ENCODE data around the gene TMEM217.
"Not testable (repeated sequence)": the region's sequence is repeated elsewhere in the genome, so short reads cannot be mapped to it uniquely, and the experiment has no call there.

The TMEM217 gene

GRCh38 chr6:37222125-37222967, 35.6 kb downstream of the TMEM217 start:
- FAIRE-seq, result peak; percentile 67
- peak; percentile 64 for DNase-seq (ENCODE audit: extremely low spot score, insufficient read length, low read depth)

GRCh38 chr6:37221585-37222124, 36.3 kb downstream of the TMEM217 start:
- no peak for DNase-seq (ENCODE audit: extremely low spot score, insufficient read length, low read depth)
- FAIRE-seq, result peak; percentile 48

- no peak for FAIRE-seq
- no peak for DNase-seq (ENCODE audit: extremely low spot score, insufficient read length, low read depth)
These were observed 39.4 kb downstream of the TMEM217 start for GRCh38 chr6:37218511-37218910.

- FAIRE-seq, result no peak
- no peak for DNase-seq (ENCODE audit: extremely low spot score, insufficient read length, low read depth)
These were observed 39.9 kb downstream of the TMEM217 start for GRCh38 chr6:37218061-37218460.

GRCh38 chr6:37212268-37212667, 45.7 kb downstream of the TMEM217 start:
- FAIRE-seq (no peak), DNase-seq (ENCODE audit: extremely low spot score, insufficient read length, low read depth) (no peak)

- peak; percentile 86 for FAIRE-seq
- peak; percentile 49 for DNase-seq (ENCODE audit: extremely low spot score, insufficient read length, low read depth)
These were observed 47.5 kb downstream of the TMEM217 start for GRCh38 chr6:37210313-37210968.

GRCh38 chr6:37209461-37210205, 48.3 kb downstream of the TMEM217 start:
- DNase-seq (ENCODE audit: extremely low spot score, insufficient read length, low read depth) (no peak), FAIRE-seq (no peak)

- no peak for DNase-seq (ENCODE audit: extremely low spot score, insufficient read length, low read depth)
These were observed 49.2 kb downstream of the TMEM217 start for GRCh38 chr6:37208793-37209192.

GRCh38 chr6:37207903-37208456, 50.0 kb downstream of the TMEM217 start:
- FAIRE-seq, result peak; percentile 81
- DNase-seq (ENCODE audit: extremely low spot score, insufficient read length, low read depth), result peak; percentile 49

More at GRCh38 chr6:37208793-37209192, 49.2 kb downstream of the TMEM217 start:
- no peak for FAIRE-seq

GRCh38 chr6:37206622-37207021, 51.3 kb downstream of the TMEM217 start:
- DNase-seq (ENCODE audit: extremely low spot score, insufficient read length, low read depth) (no peak), FAIRE-seq (no peak)

GRCh38 chr6:37205997-37206340, 52.0 kb downstream of the TMEM217 start:
- FAIRE-seq, result no peak
- no peak for DNase-seq (ENCODE audit: extremely low spot score, insufficient read length, low read depth)

- DNase-seq (ENCODE audit: extremely low spot score, insufficient read length, low read depth), result no peak
- FAIRE-seq, result no peak
These were observed 52.6 kb downstream of the TMEM217 start for GRCh38 chr6:37205175-37205996.

- FAIRE-seq (no peak), DNase-seq (ENCODE audit: extremely low spot score, insufficient read length, low read depth) (no peak)
These were observed 53.8 kb downstream of the TMEM217 start for GRCh38 chr6:37204014-37204751.

GRCh38 chr6:37202788-37203491, 55.0 kb downstream of the TMEM217 start:
- no peak for DNase-seq (ENCODE audit: extremely low spot score, insufficient read length, low read depth)
- no peak for FAIRE-seq

GRCh38 chr6:37201726-37202125, 56.2 kb downstream of the TMEM217 start:
- FAIRE-seq, result no peak
- DNase-seq (ENCODE audit: extremely low spot score, insufficient read length, low read depth), result no peak

GRCh38 chr6:37200085-37200484, 57.9 kb downstream of the TMEM217 start:
- FAIRE-seq (no peak), DNase-seq (ENCODE audit: extremely low spot score, insufficient read length, low read depth) (no peak)

- FAIRE-seq; DNase-seq (ENCODE audit: extremely low spot score, insufficient read length, low read depth): not testable (repeated sequence)
These were observed 61.5 kb downstream of the TMEM217 start for GRCh38 chr6:37196451-37196850.

GRCh38 chr6:37194886-37195285, 63.1 kb downstream of the TMEM217 start:
- not testable (repeated sequence) for DNase-seq (ENCODE audit: extremely low spot score, insufficient read length, low read depth); FAIRE-seq
